Measurements from ENCODE around the gene PNP. TPM values are rescaled to one million over a fixed set of nuclear protein-coding genes. Genes with fewer than 3 reads are reported as not detected.

Gene PNP
- 40.5 TPM for polyA plus RNA-seq (2013, experiment 1 of 4)
- polyA plus RNA-seq (2013, experiment 2 of 4), result 37.2 TPM
- polyA plus RNA-seq (2013, experiment 3 of 4), result 33.3 TPM
- 36.2 TPM for polyA plus RNA-seq (2013, experiment 4 of 4)

DNA sequence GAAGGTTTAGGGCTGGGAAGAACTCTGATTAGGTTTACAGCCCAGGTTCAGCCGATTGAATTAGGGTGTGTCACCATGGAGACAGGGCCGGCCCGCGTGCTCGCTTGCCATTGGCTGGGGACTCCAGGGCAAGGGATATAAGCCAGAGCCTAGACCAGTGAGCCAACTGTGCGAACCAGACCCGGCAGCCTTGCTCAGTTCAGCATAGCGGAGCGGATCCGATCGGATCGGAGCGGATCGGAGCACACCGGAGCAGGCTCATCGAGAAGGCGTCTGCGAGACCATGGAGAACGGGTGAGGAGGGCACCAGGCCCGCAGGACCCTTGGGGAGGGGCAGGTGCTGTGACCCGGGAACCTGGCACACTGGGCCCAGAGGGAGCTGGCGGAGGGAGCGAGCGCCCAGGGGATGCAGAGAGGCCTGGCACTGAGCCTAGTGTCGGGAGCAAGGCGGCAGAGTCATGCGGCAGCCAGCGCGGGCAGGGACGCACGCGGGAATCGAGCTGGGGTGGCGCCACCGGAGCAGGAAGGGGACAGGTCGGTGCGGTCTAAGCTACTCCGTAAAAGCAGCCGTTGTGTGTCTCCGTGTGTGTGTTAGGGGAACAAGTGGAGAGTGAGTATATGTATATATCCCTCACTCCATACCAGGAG, at the start of gene PNP:
Gene PNP, plus strand, starts transcription at position 165 of the 648 bp plus-strand sequence. Its CDS starts 119 bp downstream, at position 284.
- H3K4me3 ChIP-seq (ENCODE audit: insufficient read depth, low read depth, low read length), result peak within 1 kb of the TSS; percentile 58
- H3K4me1 ChIP-seq (ENCODE audit: control insufficient read depth, insufficient read depth, low read length), result no peaks in the 10 kb centered on the region
- H3K27ac ChIP-seq (ENCODE audit: insufficient read depth, low read depth, low read length, poor library complexity, severe bottlenecking), result peak within 1 kb of the TSS; percentile 69
- no peaks in the 10 kb centered on the region for H3K36me3 ChIP-seq (ENCODE audit: control insufficient read depth, insufficient read depth, low read length)
- H3K9me3 ChIP-seq (ENCODE audit: control insufficient read depth, low read length), result no peaks in the 10 kb centered on the region
- WGBS, 2 experiments, result 0 to 1% methylated on average over 37 to 40 of the region's 40 CpGs
- no peaks in the 10 kb centered on the region for H3K27me3 ChIP-seq (ENCODE audit: control insufficient read depth, insufficient read depth, low read length, poor library complexity, severe bottlenecking)

GRCh38 chr14:20419419-20419818, 49.8 kb upstream of the PNP start:
- WGBS, 2 experiments, result 89 to 90% methylated on average over 1 of the region's 1 CpG

DNA sequence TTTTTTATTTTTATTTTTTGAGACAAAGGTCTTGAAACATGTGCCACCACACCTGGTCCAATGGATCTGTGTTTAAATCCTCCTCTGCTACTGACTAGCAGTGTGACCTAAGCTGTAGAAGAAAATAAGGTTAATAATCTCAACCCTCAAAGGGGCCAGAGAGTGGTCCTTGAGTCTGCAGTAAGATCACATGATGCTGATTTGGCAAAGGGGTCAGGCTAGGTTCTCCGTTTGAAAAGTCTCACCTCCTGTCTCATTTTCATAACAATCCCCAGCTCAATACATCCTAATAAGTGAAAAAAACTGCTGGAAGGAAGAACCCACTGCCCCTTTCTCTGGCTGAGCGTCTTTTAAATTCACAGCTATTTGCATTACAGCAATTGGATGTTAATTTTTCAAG, 47.9 kb upstream of the PNP start:
- H3K4me3 ChIP-seq (ENCODE audit: insufficient read depth, low read depth, low read length), result no peak overlapping the region
- H3K9me3 ChIP-seq (ENCODE audit: control insufficient read depth, low read length), result no peaks in the 10 kb centered on the region
- H3K4me1 ChIP-seq (ENCODE audit: control insufficient read depth, insufficient read depth, low read length), result no peaks in the 10 kb centered on the region
- WGBS, 2 experiments, result 18 to 23% methylated on average over 2 of the region's 2 CpGs
- no peaks in the 10 kb centered on the region for H3K36me3 ChIP-seq (ENCODE audit: control insufficient read depth, insufficient read depth, low read length)
- no peak overlapping the region for H3K27ac ChIP-seq (ENCODE audit: insufficient read depth, low read depth, low read length, poor library complexity, severe bottlenecking)
- no peaks in the 10 kb centered on the region for H3K27me3 ChIP-seq (ENCODE audit: control insufficient read depth, insufficient read depth, low read length, poor library complexity, severe bottlenecking)

More at GRCh38 chr14:20419419-20419818, 49.8 kb upstream of the PNP start:
- H3K27me3 ChIP-seq (ENCODE audit: control insufficient read depth, insufficient read depth, low read length, poor library complexity, severe bottlenecking), result no peaks in the 10 kb centered on the region
- no peaks in the 10 kb centered on the region for H3K36me3 ChIP-seq (ENCODE audit: control insufficient read depth, insufficient read depth, low read length)
- H3K4me3 ChIP-seq (ENCODE audit: insufficient read depth, low read depth, low read length), result no peak overlapping the region
- no peaks in the 10 kb centered on the region for H3K9me3 ChIP-seq (ENCODE audit: control insufficient read depth, low read length)
- H3K4me1 ChIP-seq (ENCODE audit: control insufficient read depth, insufficient read depth, low read length), result no peaks in the 10 kb centered on the region
- H3K27ac ChIP-seq (ENCODE audit: insufficient read depth, low read depth, low read length, poor library complexity, severe bottlenecking), result no peak overlapping the region

DNA sequence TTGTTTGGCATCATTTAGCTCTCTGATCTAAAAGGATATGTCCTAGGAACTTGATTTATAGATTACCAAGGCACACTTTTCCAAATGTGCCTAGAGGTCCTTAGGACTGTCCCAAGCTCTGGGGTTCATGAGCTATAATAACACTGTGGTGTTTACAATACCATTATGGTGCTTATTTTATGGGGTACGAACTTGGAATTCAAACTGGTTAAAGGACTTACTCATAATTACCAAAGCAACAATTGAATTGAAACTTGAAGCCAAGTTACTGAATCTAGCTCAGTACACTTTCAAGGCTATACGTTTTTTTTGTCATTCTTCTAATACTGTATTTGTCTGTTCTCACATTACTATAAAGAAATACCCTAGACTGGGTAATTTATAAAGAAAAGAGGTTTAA, 46.3 kb upstream of the PNP start:
- Histone ChIP-seq H3K9me3 (ENCODE audit: control insufficient read depth, low read length) (no peaks in the 10 kb centered on the region), H3K4me1 (ENCODE audit: control insufficient read depth, insufficient read depth, low read length) (no peaks in the 10 kb centered on the region), H3K27ac (ENCODE audit: insufficient read depth, low read depth, low read length, poor library complexity, severe bottlenecking) (no peak overlapping the region), H3K4me3 (ENCODE audit: insufficient read depth, low read depth, low read length) (no peak overlapping the region), H3K36me3 (ENCODE audit: control insufficient read depth, insufficient read depth, low read length) (no peaks in the 10 kb centered on the region), H3K27me3 (ENCODE audit: control insufficient read depth, insufficient read depth, low read length, poor library complexity, severe bottlenecking) (no peaks in the 10 kb centered on the region)
- 93 to 100% methylated on average over 1 of the region's 2 CpGs for WGBS, 2 experiments

DNA sequence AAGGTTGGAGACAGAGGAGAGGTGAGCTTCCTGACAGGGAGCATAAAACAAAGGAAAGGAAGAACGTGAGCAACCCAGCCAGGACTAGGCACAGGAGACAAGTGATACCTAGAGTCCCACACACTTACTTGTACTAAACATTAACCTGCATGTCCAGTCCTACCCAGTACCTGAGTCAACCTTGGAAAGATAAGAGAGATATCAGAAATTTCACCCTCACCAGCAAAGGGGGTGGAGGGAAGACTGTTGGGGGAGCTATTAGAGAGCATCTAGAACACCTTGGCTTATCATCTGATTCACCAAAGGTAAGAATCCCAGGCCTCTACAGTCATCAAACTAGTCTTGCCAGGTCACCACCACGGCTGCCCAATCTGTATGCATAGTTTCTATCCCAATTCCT, 44.4 kb upstream of the PNP start:
- no peaks in the 10 kb centered on the region for H3K36me3 ChIP-seq (ENCODE audit: control insufficient read depth, insufficient read depth, low read length)
- no peaks in the 10 kb centered on the region for H3K4me1 ChIP-seq (ENCODE audit: control insufficient read depth, insufficient read depth, low read length)
- H3K27me3 ChIP-seq (ENCODE audit: control insufficient read depth, insufficient read depth, low read length, poor library complexity, severe bottlenecking), result no peaks in the 10 kb centered on the region
- H3K27ac ChIP-seq (ENCODE audit: insufficient read depth, low read depth, low read length, poor library complexity, severe bottlenecking), result no peak overlapping the region
- 31 to 36% methylated on average over 2 of the region's 2 CpGs for WGBS, 2 experiments
- no peaks in the 10 kb centered on the region for H3K9me3 ChIP-seq (ENCODE audit: control insufficient read depth, low read length)
- no peak overlapping the region for H3K4me3 ChIP-seq (ENCODE audit: insufficient read depth, low read depth, low read length)

GRCh38 chr14:20427231-20428009, 41.8 kb upstream of the PNP start:
- WGBS, 2 experiments, result 81 to 87% methylated on average over 5 of the region's 5 CpGs
- no peaks in the 10 kb centered on the region for H3K36me3 ChIP-seq (ENCODE audit: control insufficient read depth, insufficient read depth, low read length)
- no peak overlapping the region for H3K27ac ChIP-seq (ENCODE audit: insufficient read depth, low read depth, low read length, poor library complexity, severe bottlenecking)
- no peak overlapping the region for H3K4me3 ChIP-seq (ENCODE audit: insufficient read depth, low read depth, low read length)
- no peaks in the 10 kb centered on the region for H3K9me3 ChIP-seq (ENCODE audit: control insufficient read depth, low read length)
- H3K27me3 ChIP-seq (ENCODE audit: control insufficient read depth, insufficient read depth, low read length, poor library complexity, severe bottlenecking), result no peaks in the 10 kb centered on the region
- no peaks in the 10 kb centered on the region for H3K4me1 ChIP-seq (ENCODE audit: control insufficient read depth, insufficient read depth, low read length)

DNA sequence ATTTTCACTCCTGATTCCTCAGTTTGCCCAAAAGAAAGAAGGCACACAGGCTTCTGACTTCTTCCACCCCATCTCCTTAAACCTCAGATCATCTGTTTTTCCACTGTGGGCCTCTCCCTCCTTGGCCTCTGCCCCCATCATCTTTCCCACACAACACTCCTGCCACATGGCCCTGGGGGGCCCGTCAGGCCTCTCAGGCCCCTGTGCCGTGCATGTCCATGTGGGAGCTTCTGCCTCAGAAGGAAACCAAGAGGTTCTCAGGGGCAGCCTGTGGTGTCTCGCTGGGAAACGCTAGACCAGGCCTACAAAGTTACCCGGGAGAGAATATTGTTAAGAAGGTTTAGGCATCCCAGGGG, 41.2 kb upstream of the PNP start:
- no peak overlapping the region for H3K4me3 ChIP-seq (ENCODE audit: insufficient read depth, low read depth, low read length)
- WGBS, 2 experiments, result 73 to 78% methylated on average over 5 of the region's 5 CpGs
- H3K9me3 ChIP-seq (ENCODE audit: control insufficient read depth, low read length), result no peaks in the 10 kb centered on the region
- H3K4me1 ChIP-seq (ENCODE audit: control insufficient read depth, insufficient read depth, low read length), result no peaks in the 10 kb centered on the region
- H3K36me3 ChIP-seq (ENCODE audit: control insufficient read depth, insufficient read depth, low read length), result no peaks in the 10 kb centered on the region
- H3K27me3 ChIP-seq (ENCODE audit: control insufficient read depth, insufficient read depth, low read length, poor library complexity, severe bottlenecking), result no peaks in the 10 kb centered on the region
- H3K27ac ChIP-seq (ENCODE audit: insufficient read depth, low read depth, low read length, poor library complexity, severe bottlenecking), result no peak overlapping the region

- 69 to 76% methylated on average over 5 of the region's 5 CpGs for WGBS, 2 experiments
These were observed 40.4 kb upstream of the PNP start for GRCh38 chr14:20428802-20429201.

GRCh38 chr14:20429801-20430669, 39.2 kb upstream of the PNP start:
- WGBS, 2 experiments, result 92 to 93% methylated on average over 30 of the region's 30 CpGs
- H3K9me3 ChIP-seq (ENCODE audit: control insufficient read depth, low read length), result no peaks in the 10 kb centered on the region
- H3K36me3 ChIP-seq (ENCODE audit: control insufficient read depth, insufficient read depth, low read length), result no peaks in the 10 kb centered on the region
- no peak overlapping the region for H3K4me3 ChIP-seq (ENCODE audit: insufficient read depth, low read depth, low read length)
- no peak overlapping the region for H3K27ac ChIP-seq (ENCODE audit: insufficient read depth, low read depth, low read length, poor library complexity, severe bottlenecking)
- no peaks in the 10 kb centered on the region for H3K4me1 ChIP-seq (ENCODE audit: control insufficient read depth, insufficient read depth, low read length)
- no peaks in the 10 kb centered on the region for H3K27me3 ChIP-seq (ENCODE audit: control insufficient read depth, insufficient read depth, low read length, poor library complexity, severe bottlenecking)

More at GRCh38 chr14:20428802-20429201, 40.4 kb upstream of the PNP start:
- no peak overlapping the region for H3K4me3 ChIP-seq (ENCODE audit: insufficient read depth, low read depth, low read length)
- H3K4me1 ChIP-seq (ENCODE audit: control insufficient read depth, insufficient read depth, low read length), result no peaks in the 10 kb centered on the region
- no peak overlapping the region for H3K27ac ChIP-seq (ENCODE audit: insufficient read depth, low read depth, low read length, poor library complexity, severe bottlenecking)
- no peaks in the 10 kb centered on the region for H3K27me3 ChIP-seq (ENCODE audit: control insufficient read depth, insufficient read depth, low read length, poor library complexity, severe bottlenecking)
- no peaks in the 10 kb centered on the region for H3K36me3 ChIP-seq (ENCODE audit: control insufficient read depth, insufficient read depth, low read length)
- H3K9me3 ChIP-seq (ENCODE audit: control insufficient read depth, low read length), result no peaks in the 10 kb centered on the region

Measured in ectodermal cell (in vitro differentiated cells).